Measurements from ENCODE around the gene FHAD1. TPM values are rescaled to one million over a fixed set of nuclear protein-coding genes. Genes with fewer than 3 reads are reported as not detected.
"Not testable (repeated sequence)": the region's sequence is repeated elsewhere in the genome, so short reads cannot be mapped to it uniquely, and the experiment has no call there.

The FHAD1 gene
- total RNA-seq, 1 donor = 0.10 TPM

GRCh38 chr1:15371610-15372545, 124.9 kb downstream of the FHAD1 start:
- H3K9me3 ChIP-seq (ENCODE audit: low read depth, low read length) = no peaks in the 10 kb centered on the region
- H3K4me1 ChIP-seq (ENCODE audit: insufficient read depth, low read length) = no peaks in the 10 kb centered on the region
- H3K27me3 ChIP-seq (ENCODE audit: insufficient read depth, low read length) = no peaks in the 10 kb centered on the region
- no peak overlapping the region for H3K4me3 ChIP-seq (ENCODE audit: low read length)

- Histone ChIP-seq H3K27me3 (ENCODE audit: insufficient read depth, low read length) (no peaks in the 10 kb centered on the region), H3K4me3 (ENCODE audit: low read length) (no peak overlapping the region), H3K9me3 (ENCODE audit: low read depth, low read length) (no peaks in the 10 kb centered on the region), H3K4me1 (ENCODE audit: insufficient read depth, low read length) (no peaks in the 10 kb centered on the region)
These were observed 131.7 kb downstream of the FHAD1 start for GRCh38 chr1:15378729-15379128.

GRCh38 chr1:15379151-15379550, 132.1 kb downstream of the FHAD1 start:
- H3K27me3 ChIP-seq (ENCODE audit: insufficient read depth, low read length); H3K9me3 ChIP-seq (ENCODE audit: low read depth, low read length); H3K4me1 ChIP-seq (ENCODE audit: insufficient read depth, low read length); H3K4me3 ChIP-seq (ENCODE audit: low read length): not testable (repeated sequence)

GRCh38 chr1:15380601-15381508, 133.8 kb downstream of the FHAD1 start:
- Histone ChIP-seq H3K9me3 (ENCODE audit: low read depth, low read length) (no peaks in the 10 kb centered on the region), H3K4me3 (ENCODE audit: low read length) (no peak overlapping the region), H3K27me3 (ENCODE audit: insufficient read depth, low read length) (no peaks in the 10 kb centered on the region), H3K4me1 (ENCODE audit: insufficient read depth, low read length) (peaks cover 16% of the 10 kb centered on the region)

- Histone ChIP-seq H3K27me3 (ENCODE audit: insufficient read depth, low read length) (no peaks in the 10 kb centered on the region), H3K4me1 (ENCODE audit: insufficient read depth, low read length) (peaks cover 25% of the 10 kb centered on the region), H3K4me3 (ENCODE audit: low read length) (no peak overlapping the region), H3K9me3 (ENCODE audit: low read depth, low read length) (no peaks in the 10 kb centered on the region)
These were observed 134.8 kb downstream of the FHAD1 start for GRCh38 chr1:15381805-15382204.

GRCh38 chr1:15382601-15383518, 135.8 kb downstream of the FHAD1 start:
- H3K9me3 ChIP-seq (ENCODE audit: low read depth, low read length) = no peaks in the 10 kb centered on the region
- H3K4me3 ChIP-seq (ENCODE audit: low read length) = no peak overlapping the region
- peaks cover 26% of the 10 kb centered on the region for H3K4me1 ChIP-seq (ENCODE audit: insufficient read depth, low read length)
- H3K27me3 ChIP-seq (ENCODE audit: insufficient read depth, low read length) = no peaks in the 10 kb centered on the region

- no peaks in the 10 kb centered on the region for H3K9me3 ChIP-seq (ENCODE audit: low read depth, low read length)
- peaks cover 26% of the 10 kb centered on the region for H3K4me1 ChIP-seq (ENCODE audit: insufficient read depth, low read length)
- no peak overlapping the region for H3K4me3 ChIP-seq (ENCODE audit: low read length)
- H3K27me3 ChIP-seq (ENCODE audit: insufficient read depth, low read length) = no peaks in the 10 kb centered on the region
These were observed 136.8 kb downstream of the FHAD1 start for GRCh38 chr1:15383810-15384209.

GRCh38 chr1:15384301-15384901, 137.4 kb downstream of the FHAD1 start:
- Histone ChIP-seq H3K9me3 (ENCODE audit: low read depth, low read length) (no peaks in the 10 kb centered on the region), H3K27me3 (ENCODE audit: insufficient read depth, low read length) (no peaks in the 10 kb centered on the region), H3K4me1 (ENCODE audit: insufficient read depth, low read length) (peaks cover 26% of the 10 kb centered on the region), H3K4me3 (ENCODE audit: low read length) (no peak overlapping the region)

- Histone ChIP-seq H3K4me1 (ENCODE audit: insufficient read depth, low read length) (peaks cover 26% of the 10 kb centered on the region), H3K9me3 (ENCODE audit: low read depth, low read length) (no peaks in the 10 kb centered on the region)
These were observed 138.4 kb downstream of the FHAD1 start for GRCh38 chr1:15385420-15385819.

GRCh38 chr1:15386164-15386749, 139.2 kb downstream of the FHAD1 start:
- Histone ChIP-seq H3K4me3 (ENCODE audit: low read length) (no peak overlapping the region), H3K4me1 (ENCODE audit: insufficient read depth, low read length) (peaks cover 26% of the 10 kb centered on the region), H3K9me3 (ENCODE audit: low read depth, low read length) (no peaks in the 10 kb centered on the region), H3K27me3 (ENCODE audit: insufficient read depth, low read length) (no peaks in the 10 kb centered on the region)

More at GRCh38 chr1:15385420-15385819, 138.4 kb downstream of the FHAD1 start:
- Histone ChIP-seq H3K4me3 (ENCODE audit: low read length) (no peak overlapping the region), H3K27me3 (ENCODE audit: insufficient read depth, low read length) (no peaks in the 10 kb centered on the region)

- Histone ChIP-seq H3K4me1 (ENCODE audit: insufficient read depth, low read length) (peaks cover 26% of the 10 kb centered on the region), H3K27me3 (ENCODE audit: insufficient read depth, low read length) (no peaks in the 10 kb centered on the region), H3K4me3 (ENCODE audit: low read length) (no peak overlapping the region), H3K9me3 (ENCODE audit: low read depth, low read length) (no peaks in the 10 kb centered on the region)
These were observed 141.3 kb downstream of the FHAD1 start for GRCh38 chr1:15388201-15388880.

GRCh38 chr1:15389828-15390227, 142.8 kb downstream of the FHAD1 start:
- peaks cover 18% of the 10 kb centered on the region for H3K4me1 ChIP-seq (ENCODE audit: insufficient read depth, low read length)
- H3K27me3 ChIP-seq (ENCODE audit: insufficient read depth, low read length); H3K4me3 ChIP-seq (ENCODE audit: low read length); H3K9me3 ChIP-seq (ENCODE audit: low read depth, low read length): not testable (repeated sequence)

- Histone ChIP-seq H3K27me3 (ENCODE audit: insufficient read depth, low read length) (no peaks in the 10 kb centered on the region), H3K4me3 (ENCODE audit: low read length) (no peak overlapping the region), H3K4me1 (ENCODE audit: insufficient read depth, low read length) (peaks cover 11% of the 10 kb centered on the region), H3K9me3 (ENCODE audit: low read depth, low read length) (no peaks in the 10 kb centered on the region)
These were observed 143.6 kb downstream of the FHAD1 start for GRCh38 chr1:15390667-15391066.

Measured in mononuclear cell (primary cell).